Superior temporal gyrus (tissue), 1 donor: Measurements from ENCODE around the gene BUD23.

ENCODE experiments used
- DNase-seq: peaks from one replicate; pipeline ENCODE4 v3.0.0-alpha.2; 2016; ENCODE audit errors: extremely low spot score

Gene BUD23

GRCh38 chr7:73741600-73741999 lies 58.2 kb downstream of the BUD23 start:
- DNase-seq, result no peak

- no peak for DNase-seq
Observed at GRCh38 chr7:73742338-73742752, 58.9 kb downstream of the BUD23 start.

- DNase-seq, result no peak
Observed at GRCh38 chr7:73742753-73743641, 59.6 kb downstream of the BUD23 start.

GRCh38 chr7:73746378-73746777 lies 63.0 kb downstream of the BUD23 start:
- DNase-seq, result peak; percentile 24
